GM12892 (cell line): ENCODE results near the gene HCN2.

Experiments
- POLR2A ChIP-seq: IDR thresholded peaks from 2 replicates; pipeline ENCODE4 v1.6.1; 2011; ENCODE audit warnings: low read depth, low read length, control low read depth
- POLR2AphosphoS5 ChIP-seq: IDR thresholded peaks from 2 replicates; pipeline ENCODE4 v1.6.1; 2011; ENCODE audit warnings: low read depth, low read length, control low read depth
- TAF1 ChIP-seq: IDR thresholded peaks from 2 replicates; pipeline ENCODE4 v1.6.1; 2011; ENCODE audit warnings: low read depth, mild to moderate bottlenecking, control low read depth, low read length, borderline replicate concordance

DNA sequence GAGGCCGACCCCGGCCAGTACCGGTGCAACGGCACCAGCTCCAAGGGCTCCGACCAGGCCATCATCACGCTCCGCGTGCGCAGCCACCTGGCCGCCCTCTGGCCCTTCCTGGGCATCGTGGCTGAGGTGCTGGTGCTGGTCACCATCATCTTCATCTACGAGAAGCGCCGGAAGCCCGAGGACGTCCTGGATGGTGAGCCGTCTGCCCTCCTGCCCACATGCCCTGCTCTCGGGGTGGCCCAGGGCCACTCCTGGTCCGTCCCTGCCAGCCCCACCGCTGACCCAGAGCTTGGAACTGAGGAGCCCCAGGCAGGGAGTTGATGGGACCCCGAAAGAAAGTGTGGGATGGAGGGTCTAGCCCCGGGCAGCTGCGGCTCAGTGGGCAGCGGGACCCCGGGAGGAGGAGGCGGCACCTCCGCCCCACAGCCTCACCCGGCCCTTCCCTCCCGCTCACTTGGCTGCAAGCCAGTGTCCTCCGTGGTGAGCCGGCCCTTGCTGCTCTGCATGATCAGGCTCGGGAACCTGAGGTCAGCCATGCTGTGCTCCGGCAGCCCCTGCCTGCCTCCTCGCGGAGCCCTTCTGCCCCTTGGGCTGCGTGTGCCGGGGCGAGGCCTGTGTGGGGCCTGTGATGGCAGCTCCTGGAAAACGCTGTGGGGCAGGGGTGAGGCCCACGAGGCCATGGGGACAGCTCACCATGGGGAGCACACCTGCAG is 8.1 kb upstream of the HCN2 start:
- TF ChIP-seq POLR2A = no peak
- TF ChIP-seq POLR2AphosphoS5 = no peak
- no peak for TF ChIP-seq TAF1
